NCI-H1417 treated with DMSO at 0.1 percent for 48 hours (cell line): Measurements from ENCODE around the gene DDX18.

Experiments
- DNase-seq: peaks from one replicate; lab custom pipeline; 2025; lab: John Stamatoyannopoulos, UW

DDX18 gene

GRCh38 chr2:117834992-117835391 is 20.5 kb downstream of the DDX18 start:
- no peak for DNase-seq

GRCh38 chr2:117835990-117836760 is 21.7 kb downstream of the DDX18 start:
- no peak for DNase-seq

- DNase-seq = no peak
Observed at GRCh38 chr2:117845304-117845703, 30.8 kb downstream of the DDX18 start.

GRCh38 chr2:117850015-117850414 is 35.5 kb downstream of the DDX18 start:
- no peak for DNase-seq

- no peak for DNase-seq
Observed at GRCh38 chr2:117850461-117850860, 36.0 kb downstream of the DDX18 start.

GRCh38 chr2:117851969-117852368 is 37.5 kb downstream of the DDX18 start:
- no peak for DNase-seq

GRCh38 chr2:117853316-117853715 is 38.8 kb downstream of the DDX18 start:
- no peak for DNase-seq

- DNase-seq = no peak
Observed at GRCh38 chr2:117853873-117854272, 39.4 kb downstream of the DDX18 start.

- DNase-seq = no peak
Observed at GRCh38 chr2:117854610-117855009, 40.1 kb downstream of the DDX18 start.

- DNase-seq = no peak
Observed at GRCh38 chr2:117855886-117856285, 41.4 kb downstream of the DDX18 start.

GRCh38 chr2:117856415-117857210 is 42.1 kb downstream of the DDX18 start:
- no peak for DNase-seq

- no peak for DNase-seq
Observed at GRCh38 chr2:117858336-117858735, 43.8 kb downstream of the DDX18 start.

- no peak for DNase-seq
Observed at GRCh38 chr2:117858892-117859531, 44.5 kb downstream of the DDX18 start.

- DNase-seq = no peak
Observed at GRCh38 chr2:117859532-117859911, 45.0 kb downstream of the DDX18 start.

GRCh38 chr2:117859924-117860647 is 45.6 kb downstream of the DDX18 start:
- DNase-seq = no peak

GRCh38 chr2:117862459-117862858 is 48.0 kb downstream of the DDX18 start:
- DNase-seq = no peak

- no peak for DNase-seq
Observed at GRCh38 chr2:117875786-117876185, 61.3 kb downstream of the DDX18 start.

GRCh38 chr2:117879003-117879402 is 64.5 kb downstream of the DDX18 start:
- DNase-seq = no peak
